Measurements from ENCODE around the gene ZDHHC22. TPM values are rescaled to one million over a fixed set of nuclear protein-coding genes. Genes with fewer than 3 reads are reported as not detected.

ZDHHC22 gene
- polyA plus RNA-seq, 3 donors, result not detected

DNA sequence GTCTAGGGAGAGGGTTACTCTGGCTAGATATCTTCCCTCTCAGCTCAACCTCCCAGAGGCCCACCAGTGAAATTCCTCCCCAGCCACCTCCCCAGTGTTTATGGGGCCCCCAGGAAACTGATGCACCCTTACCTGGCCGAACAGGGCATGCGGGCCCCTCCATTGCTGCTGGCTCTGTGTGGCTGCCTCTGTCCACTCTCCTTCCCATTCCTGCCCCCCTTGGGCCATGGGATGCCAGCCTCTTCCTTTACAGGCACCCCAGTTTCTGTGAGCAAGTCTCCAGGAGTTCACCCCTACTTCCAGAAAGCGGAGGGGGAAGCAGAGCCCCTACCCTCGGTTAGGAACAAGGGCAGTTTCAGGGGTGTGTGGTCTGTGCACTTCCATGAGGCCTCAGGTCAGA, 19.4 kb upstream of the ZDHHC22 start:
- Histone ChIP-seq H3K4me1 (ENCODE audit: control insufficient read depth in 1 of 2, insufficient read depth in 2 of 2, low read length in 2 of 2) (no peaks in the 10 kb centered on the region), H3K9me3 (replicated peaks in 1 of 2; ENCODE audit: control insufficient read depth in 1 of 2, insufficient read depth in 1 of 2, low read length in 2 of 2) (no peaks in the 10 kb centered on the region), H3K36me3 (replicated peaks in 1 of 2; ENCODE audit: control insufficient read depth in 1 of 2, insufficient read depth in 2 of 2, low read length in 2 of 2) (no peaks in the 10 kb centered on the region), H3K27me3 (ENCODE audit: control insufficient read depth in 2 of 2, insufficient read depth in 2 of 2, low read length in 2 of 2) (peaks cover 0 to 15% of the 10 kb centered on the region in 2 donors), H3K4me2 (replicated peaks; ENCODE audit: extremely low read depth, low read length, poor library complexity, severe bottlenecking) (no peak overlapping the region), H2AFZ (ENCODE audit: insufficient read depth, low read depth, low read length, poor library complexity, severe bottlenecking) (no peak overlapping the region), H3K27ac (ENCODE audit: low read depth in 1 of 2, low read length in 2 of 2) (no peak overlapping the region), H3K9ac (ENCODE audit: insufficient read depth, low read length, poor library complexity, severe bottlenecking) (no peak overlapping the region), H3K4me3 (replicated peaks in 1 of 3; ENCODE audit: low read depth in 2 of 3, low read length in 3 of 3) (no peak overlapping the region), H4K20me1 (ENCODE audit: insufficient read depth, low read length) (no peaks in the 10 kb centered on the region), H3K79me2 (ENCODE audit: insufficient read depth, low read length) (no peaks in the 10 kb centered on the region)
- intact Hi-C loops (cut with micrococcal nuclease), result no loop called here
- no peaks in the 10 kb centered on the region for H3K9me3 Mint-ChIP-seq
- H3K27me3 Mint-ChIP-seq (ENCODE audit: low read depth in 3 of 3), result peaks cover 29 to 39% (median 32%) of the 10 kb centered on the region in 3 donors
- no peak overlapping the region for H3K27ac Mint-ChIP-seq
- H3K36me3 Mint-ChIP-seq, result no peaks in the 10 kb centered on the region
- 90% methylated on average over 4 of the region's 4 CpGs for WGBS (ENCODE audit: insufficient coverage)
- H3K4me1 Mint-ChIP-seq, result peaks cover 2% of the 10 kb centered on the region
- TF ChIP-seq, protein P1, sequence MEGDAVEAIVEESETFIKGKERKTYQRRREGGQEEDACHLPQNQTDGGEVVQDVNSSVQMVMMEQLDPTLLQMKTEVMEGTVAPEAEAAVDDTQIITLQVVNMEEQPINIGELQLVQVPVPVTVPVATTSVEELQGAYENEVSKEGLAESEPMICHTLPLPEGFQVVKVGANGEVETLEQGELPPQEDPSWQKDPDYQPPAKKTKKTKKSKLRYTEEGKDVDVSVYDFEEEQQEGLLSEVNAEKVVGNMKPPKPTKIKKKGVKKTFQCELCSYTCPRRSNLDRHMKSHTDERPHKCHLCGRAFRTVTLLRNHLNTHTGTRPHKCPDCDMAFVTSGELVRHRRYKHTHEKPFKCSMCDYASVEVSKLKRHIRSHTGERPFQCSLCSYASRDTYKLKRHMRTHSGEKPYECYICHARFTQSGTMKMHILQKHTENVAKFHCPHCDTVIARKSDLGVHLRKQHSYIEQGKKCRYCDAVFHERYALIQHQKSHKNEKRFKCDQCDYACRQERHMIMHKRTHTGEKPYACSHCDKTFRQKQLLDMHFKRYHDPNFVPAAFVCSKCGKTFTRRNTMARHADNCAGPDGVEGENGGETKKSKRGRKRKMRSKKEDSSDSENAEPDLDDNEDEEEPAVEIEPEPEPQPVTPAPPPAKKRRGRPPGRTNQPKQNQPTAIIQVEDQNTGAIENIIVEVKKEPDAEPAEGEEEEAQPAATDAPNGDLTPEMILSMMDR (IDR thresholded peaks at IDR 0.05), result no peak
- H3K4me3 Mint-ChIP-seq, result no peak overlapping the region
- no peak for DNase-seq

DNA sequence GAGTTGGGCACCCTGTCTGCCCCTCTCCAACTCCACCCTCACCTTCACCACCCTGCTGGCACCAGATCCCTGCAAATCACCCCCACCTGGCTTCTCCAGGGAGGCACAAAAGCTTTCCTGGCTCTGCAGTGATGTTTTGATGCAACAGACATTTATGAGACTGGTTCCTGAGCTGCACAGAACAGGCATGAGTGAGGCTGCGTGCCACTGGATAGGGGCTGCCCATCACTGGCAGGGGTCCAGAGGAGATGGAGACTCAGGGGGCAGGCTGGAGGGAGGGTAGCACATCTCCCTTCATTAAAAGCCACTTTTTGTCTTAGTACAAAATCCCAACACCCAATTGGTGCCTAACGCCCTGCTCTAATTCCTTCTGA, 17.3 kb upstream of the ZDHHC22 start:
- Mint-ChIP-seq H3K4me3 (no peak overlapping the region), H3K27ac (no peak overlapping the region), H3K27me3 (ENCODE audit: low read depth in 3 of 3) (peaks cover 22 to 39% (median 24%) of the 10 kb centered on the region in 3 donors), H3K36me3 (no peaks in the 10 kb centered on the region), H3K4me1 (peaks cover 2% of the 10 kb centered on the region), H3K9me3 (peaks cover 0 to under 1% (median 0%) of the 10 kb centered on the region in 7 donors)
- H3K27ac ChIP-seq (ENCODE audit: low read depth in 1 of 2, low read length in 2 of 2), result no peak overlapping the region
- H4K20me1 ChIP-seq (ENCODE audit: insufficient read depth, low read length), result no peaks in the 10 kb centered on the region
- H3K27me3 ChIP-seq (ENCODE audit: control insufficient read depth in 2 of 2, insufficient read depth in 2 of 2, low read length in 2 of 2), result peaks cover 0 to 15% of the 10 kb centered on the region in 2 donors
- no peaks in the 10 kb centered on the region for H3K79me2 ChIP-seq (ENCODE audit: insufficient read depth, low read length)
- WGBS (ENCODE audit: insufficient coverage), result 100% methylated on average over 1 of the region's 2 CpGs
- intact Hi-C loops (cut with micrococcal nuclease), result loop anchor here in 1 of 2 donors (10.0 kb wide), 1 partner anchor 396 kb away; no protein-coding TSS in a partner anchor
- DNase-seq, result no peak
- H3K4me3 ChIP-seq (replicated peaks in 1 of 3; ENCODE audit: low read depth in 2 of 3, low read length in 3 of 3), result no peak overlapping the region
- no peak overlapping the region for H3K9ac ChIP-seq (ENCODE audit: insufficient read depth, low read length, poor library complexity, severe bottlenecking)
- H3K4me2 ChIP-seq (replicated peaks; ENCODE audit: extremely low read depth, low read length, poor library complexity, severe bottlenecking), result no peak overlapping the region
- TF ChIP-seq, protein P1 (IDR thresholded peaks at IDR 0.05), result no peak
- no peak overlapping the region for H2AFZ ChIP-seq (ENCODE audit: insufficient read depth, low read depth, low read length, poor library complexity, severe bottlenecking)
- no peaks in the 10 kb centered on the region for H3K9me3 ChIP-seq (replicated peaks in 1 of 2; ENCODE audit: control insufficient read depth in 1 of 2, insufficient read depth in 1 of 2, low read length in 2 of 2)
- no peaks in the 10 kb centered on the region for H3K4me1 ChIP-seq (ENCODE audit: control insufficient read depth in 1 of 2, insufficient read depth in 2 of 2, low read length in 2 of 2)
- H3K36me3 ChIP-seq (replicated peaks in 1 of 2; ENCODE audit: control insufficient read depth in 1 of 2, insufficient read depth in 2 of 2, low read length in 2 of 2), result no peaks in the 10 kb centered on the region

Data from CD14-positive monocyte (primary cell).